CD4-positive, alpha-beta T cell (primary cell): Measurements from ENCODE around the gene PTPRN2. TPM values are rescaled to one million over a fixed set of nuclear protein-coding genes. Genes with fewer than 3 reads are reported as not detected.
A peak's percentile ranks its signal among the peaks of the same experiment; 100 is the strongest.

Source experiments
- ATAC-seq: fragments of 200-7000 bp; cut with Tn5 transposase; one replicate; pipeline ENCODE4 v1.10.0; 2022; ENCODE audit warnings: mild to moderate bottlenecking; ENCODE audit not compliant: poor library complexity
- CTCF ChIA-PET: fragments of 350-600 bp; sonication (Branson Sonifier 250); formaldehyde crosslinking; loops from one replicate; lab custom pipeline; 2021; ENCODE audit warnings: antibody characterized with exemption, inconsistent platforms; lab: Charles Lee
- POLR2A ChIA-PET: fragments of 350-600 bp; sonication (Branson Sonifier 250); formaldehyde crosslinking; loops from one replicate; lab custom pipeline; 2021; ENCODE audit warnings: antibody characterized with exemption, inconsistent platforms; lab: Charles Lee
- DNase-seq, 14 experiments: peaks; one replicate each; pipeline ENCODE4 v3.0.0-alpha.2; 2013 to 2020; ENCODE audit warnings: mixed read lengths in 2 of 14
- H3K27ac ChIP-seq, 2 donors: one replicate each; pipeline versions ENCODE4 v1.5.1 to v1.7.0; 2013; ENCODE audit warnings: low read length in 2 of 2, low read depth in 1 of 2, mild to moderate bottlenecking in 1 of 2
- H3K27me3 ChIP-seq, 2 experiments: 1 replicate in 1 of 2; 2 replicates in 1 of 2; pipeline versions ENCODE4 v1.6.1 to v1.7.0; 2013; ENCODE audit warnings: low read length in 2 of 2, control low read depth in 1 of 2, mild to moderate bottlenecking in 1 of 2, moderate library complexity in 1 of 2; ENCODE audit not compliant: insufficient read depth in 2 of 2, control insufficient read depth in 1 of 2
- H3K36me3 ChIP-seq: one replicate; pipeline ENCODE4 v1.6.1; 2013; ENCODE audit warnings: low read length, control low read depth; ENCODE audit not compliant: insufficient read depth
- H3K4me1 ChIP-seq: one replicate; pipeline ENCODE4 v1.6.1; 2013; ENCODE audit warnings: low read length, control low read depth; ENCODE audit not compliant: insufficient read depth
- H3K4me3 ChIP-seq: one replicate; pipeline ENCODE4 v1.5.1; 2013; ENCODE audit warnings: mild to moderate bottlenecking, low read length, moderate library complexity
- H3K9me3 ChIP-seq, 2 experiments: 1 replicate in 1 of 2; 2 replicates in 1 of 2; pipeline versions ENCODE4 v1.6.1 to v1.7.0; 2013; ENCODE audit warnings: low read length in 2 of 2, mild to moderate bottlenecking in 2 of 2, control low read depth in 1 of 2, moderate library complexity in 1 of 2; ENCODE audit not compliant: control insufficient read depth in 1 of 2, insufficient read depth in 1 of 2
- H3K27ac Mint-ChIP-seq: one replicate; pipeline ENCODE4 v1.8.0; 2020; ENCODE audit warnings: mixed read lengths
- H3K27me3 Mint-ChIP-seq: one replicate; pipeline ENCODE4 v1.8.0; 2021; ENCODE audit warnings: mixed read lengths
- H3K36me3 Mint-ChIP-seq: one replicate; pipeline ENCODE4 v1.8.0; 2021; ENCODE audit warnings: low read depth, mixed read lengths
- H3K4me1 Mint-ChIP-seq: one replicate; pipeline ENCODE4 v1.8.0; 2021; ENCODE audit warnings: low read depth, mixed read lengths
- H3K4me3 Mint-ChIP-seq: one replicate; pipeline ENCODE4 v1.8.0; 2020; ENCODE audit warnings: mild to moderate bottlenecking, mixed read lengths
- H3K9me3 Mint-ChIP-seq: one replicate; pipeline ENCODE4 v1.8.0; 2020; ENCODE audit warnings: mixed read lengths
- CTCF ChIP-seq: fragments of 200-600 bp; IDR thresholded peaks from one replicate; pipeline ENCODE4 v1.8.0; 2022; ENCODE audit warnings: antibody characterized with exemption, mild to moderate bottlenecking
- intact Hi-C, 2 experiments: fragments of 100-400 bp; cut with DNase I in 1 of 2; cut with micrococcal nuclease in 1 of 2; formaldehyde crosslinking; loops; one replicate each; pipeline versions ENCODE4 v1.15.1 to v1.9.0; 2023 to 2025; cut with DNase I, micrococcal nuclease
- total RNA-seq, 174 experiments: library from RNA in 2 of 174; stranded (reverse) in 2 of 174; gene quantifications; one replicate each; pipeline ENCODE4 v1.2.3 and lab custom pipeline; 2021 to 2026

PTPRN2 gene
- total RNA-seq, 2 experiments from 2014 or later, result 0.34 to 0.44 TPM

- Histone ChIP-seq H3K27ac (no peak overlapping the region), H3K9me3 (peaks cover 0 to 48% of the 10 kb centered on the region in 2 experiments), H3K4me3 (no peak overlapping the region), H3K36me3 (no peaks in the 10 kb centered on the region), H3K4me1 (no peaks in the 10 kb centered on the region), H3K27me3 (no peaks in the 10 kb centered on the region)
- Mint-ChIP-seq H3K27me3 (no peaks in the 10 kb centered on the region), H3K36me3 (no peaks in the 10 kb centered on the region), H3K4me3 (no peak overlapping the region), H3K4me1 (no peaks in the 10 kb centered on the region), H3K27ac (no peak overlapping the region), H3K9me3 (no peaks in the 10 kb centered on the region)
- ChIA-PET CTCF (no interaction called here), POLR2A (no interaction called here)
- ATAC-seq (no peak), DNase-seq (peak in 1 of 14 experiments; percentile 17)
- intact Hi-C loops, result no loop called here
- TF ChIP-seq CTCF, result no peak
Measured at GRCh38 chr7:158135931-158136330, 451.7 kb downstream of the PTPRN2 start.

- Mint-ChIP-seq H3K36me3 (no peaks in the 10 kb centered on the region), H3K27ac (no peak overlapping the region), H3K27me3 (no peaks in the 10 kb centered on the region), H3K9me3 (no peaks in the 10 kb centered on the region), H3K4me1 (no peaks in the 10 kb centered on the region), H3K4me3 (no peak overlapping the region)
- ChIA-PET CTCF (no interaction called here), POLR2A (no interaction called here)
- H3K36me3 ChIP-seq, result no peaks in the 10 kb centered on the region
- intact Hi-C loops, result no loop called here
- H3K27ac ChIP-seq, result no peak overlapping the region
- H3K9me3 ChIP-seq, result peaks cover 0 to 53% of the 10 kb centered on the region in 2 experiments
- no peaks in the 10 kb centered on the region for H3K27me3 ChIP-seq
- no peak for TF ChIP-seq CTCF
- no peak overlapping the region for H3K4me3 ChIP-seq
- ATAC-seq (no peak), DNase-seq (no peak)
- no peaks in the 10 kb centered on the region for H3K4me1 ChIP-seq
Measured at GRCh38 chr7:158134824-158135223, 452.8 kb downstream of the PTPRN2 start.

- peaks cover 0 to 53% of the 10 kb centered on the region in 2 experiments for H3K9me3 ChIP-seq
- H3K27ac ChIP-seq, result no peak overlapping the region
- DNase-seq (no peak), ATAC-seq (no peak)
- no peaks in the 10 kb centered on the region for H3K4me1 ChIP-seq
- H3K36me3 ChIP-seq, result no peaks in the 10 kb centered on the region
- CTCF ChIA-PET, result no interaction called here
- Mint-ChIP-seq H3K27ac (no peak overlapping the region), H3K4me3 (no peak overlapping the region), H3K36me3 (no peaks in the 10 kb centered on the region), H3K4me1 (no peaks in the 10 kb centered on the region), H3K9me3 (no peaks in the 10 kb centered on the region), H3K27me3 (no peaks in the 10 kb centered on the region)
- H3K27me3 ChIP-seq, result no peaks in the 10 kb centered on the region
- H3K4me3 ChIP-seq, result no peak overlapping the region
- TF ChIP-seq CTCF, result no peak
- intact Hi-C loops, result no loop called here
- POLR2A ChIA-PET, result no interaction called here
Measured at GRCh38 chr7:158133515-158134271, 453.9 kb downstream of the PTPRN2 start.
